Spleen (tissue), 11 donors: ENCODE measurements around the gene CHST1. TPM values are rescaled to one million over a fixed set of nuclear protein-coding genes. Genes with fewer than 3 reads are reported as not detected.

Experiments used
- DNase-seq: peaks from one replicate; pipeline ENCODE4 v3.0.0-alpha.2; 2020
- H3K27ac ChIP-seq, 8 donors: fragments of 200-600 bp; sonication (generic) in 7 of 8; 1 replicate in 4 of 8; 2 replicates in 4 of 8; pipeline versions ENCODE4 v1.5.0 to v1.8.0; 2016 to 2021; ENCODE audit warnings: inconsistent platforms in 4 of 8, mild to moderate bottlenecking in 4 of 8, moderate library complexity in 1 of 8
- H3K27me3 ChIP-seq, 7 donors: fragments of 200-600 bp; sonication (generic) in 6 of 7; replicated peaks in 1 of 7; 1 replicate in 4 of 7; 2 replicates in 3 of 7; pipeline versions ENCODE4 v1.5.0 to v1.8.0; 2016 to 2021; ENCODE audit warnings: inconsistent platforms in 3 of 7, mild to moderate bottlenecking in 1 of 7
- H3K36me3 ChIP-seq, 6 donors: fragments of 200-600 bp; sonication (generic) in 5 of 6; 1 replicate in 4 of 6; 2 replicates in 2 of 6; pipeline versions ENCODE4 v1.5.0 to v1.8.0; 2016 to 2021; ENCODE audit warnings: inconsistent platforms in 2 of 6
- H3K4me1 ChIP-seq, 6 donors: fragments of 200-600 bp; sonication (generic) in 5 of 6; 1 replicate in 3 of 6; 2 replicates in 3 of 6; pipeline versions ENCODE4 v1.5.0 to v1.8.0; 2016 to 2021; ENCODE audit warnings: inconsistent platforms in 3 of 6
- H3K4me3 ChIP-seq, 8 donors: fragments of 200-600 bp; sonication (generic) in 7 of 8; 1 replicate in 4 of 8; 2 replicates in 4 of 8; pipeline versions ENCODE4 v1.5.0 to v1.8.0; 2016 to 2021; ENCODE audit warnings: inconsistent platforms in 4 of 8, mild to moderate bottlenecking in 4 of 8, moderate library complexity in 2 of 8
- H3K9me3 ChIP-seq, 8 donors: fragments of 200-600 bp; sonication (generic) in 7 of 8; 1 replicate in 4 of 8; 2 replicates in 4 of 8; pipeline versions ENCODE4 v1.5.0 to v1.8.0; 2016 to 2021; ENCODE audit warnings: inconsistent platforms in 4 of 8
- CTCF ChIP-seq, 11 experiments: fragments of 200-600 bp in 7 of 11; fragments of 450-650 bp in 4 of 11; sonication (generic) in 4 of 11; IDR thresholded peaks in 8 of 11; conservative IDR thresholded peaks in 3 of 11; 1 replicate in 7 of 11; 2 replicates in 4 of 11; pipeline versions ENCODE4 v1.4.0 to v1.8.0; 2016 to 2021; ENCODE audit warnings: antibody characterized with exemption in 11 of 11, inconsistent platforms in 4 of 11, mild to moderate bottlenecking in 1 of 11
- POLR2A ChIP-seq, 3 donors: fragments of 450-650 bp; IDR thresholded peaks; one replicate each; pipeline ENCODE4 v1.5.1; 2017; ENCODE audit warnings: antibody characterized with exemption in 3 of 3, mild to moderate bottlenecking in 1 of 3
- POLR2AphosphoS5 ChIP-seq, 3 donors: sonication (generic); formaldehyde crosslinking; IDR thresholded peaks; one replicate each; pipeline ENCODE4 v1.5.1; 2017; ENCODE audit warnings: antibody characterized with exemption in 3 of 3
- WGBS, 5 donors: extraction: QIAGEN DNeasy Blood & Tissue Kit in 3 of 5; methylation state at CpG; one replicate each; pipeline versions ENCODE4 v1.1.5 to v1.1.7; 2013 to 2018; 5-methylcytosine and 5-hydroxymethylcytosine counted together
- intact Hi-C: fragments of 100-400 bp; cut with DNase I; formaldehyde crosslinking; loops from one replicate; pipeline ENCODE4 v1.15.0; 2023; ENCODE audit warnings: low total_unique reads
- polyA plus RNA-seq, 3 donors: library from polyadenylated mRNA; stranded (reverse); fragments of 200-250 nt; gene quantifications; one replicate each; pipeline ENCODE4 v1.2.1, GENCODE V29; 2013
- total RNA-seq, 7 donors: library from RNA; depleted of rRNA in 3 of 7; stranded (reverse); fragments of >200 nt in 3 of 7; fragmentation: NEBNext Ultra II Directional in 4 of 7; extraction: Animal tissue kit (Norgen Biotek cat#: 25700) in 4 of 7; gene quantifications; one replicate each; pipeline versions ENCODE4 v1.1.0 to v1.2.1, GENCODE V29; 2016 to 2021
- donor health status: healthy with polysubstance abuse.
- donor health status: DM: no; HTN: no; CAD: no; lungs with moderate emphysema.
- donor health status: DM: no; HTN: no; CAD: no.
- donor health status: Bipolar disorder and iron deficiency.
- donor health status: healthy.
- donor health status: DM: no; HTN: no; CAD: no.
- donor health status: DM: yes; HTN: yes; CAD: no.

CHST1 gene
- total and polyA plus RNA-seq, 10 donors: 1.1 to 18.9 (median 6.2) TPM

- intact Hi-C loops: no loop called here
- no peak for DNase-seq
- TF ChIP-seq POLR2AphosphoS5 (IDR thresholded peaks at IDR 0.05) (no peak), POLR2A (IDR thresholded peaks at IDR 0.05) (no peak), CTCF (IDR thresholded peaks at IDR 0.05 in 8 of 11, conservative IDR thresholded peaks at IDR 0.05 in 3 of 11) (no peak)
- Histone ChIP-seq H3K4me1 (no peaks in the 10 kb centered on the region), H3K9me3 (no peaks in the 10 kb centered on the region), H3K4me3 (no peak overlapping the region), H3K27me3 (peaks cover 0 to 71% (median 4%) of the 10 kb centered on the region in 7 donors), H3K36me3 (no peaks in the 10 kb centered on the region), H3K27ac (no peak overlapping the region)
- 67 to 75% (median 74%) methylated on average over 6 of the region's 6 CpGs for WGBS, 5 donors
These were observed 43.7 kb upstream of the CHST1 start for GRCh38 chr11:45708887-45709663.

GRCh38 chr11:45704635-45705034, 39.2 kb upstream of the CHST1 start:
- WGBS, 5 donors: 38 to 51% (median 50%) methylated on average over 2 of the region's 2 CpGs
- no peaks in the 10 kb centered on the region for H3K4me1 ChIP-seq
- no peaks in the 10 kb centered on the region for H3K9me3 ChIP-seq
- no peaks in the 10 kb centered on the region for H3K36me3 ChIP-seq
- peaks cover 0 to 77% (median 0%) of the 10 kb centered on the region in 7 donors for H3K27me3 ChIP-seq
- no peak overlapping the region for H3K27ac ChIP-seq
- TF ChIP-seq POLR2A (IDR thresholded peaks at IDR 0.05) (no peak), POLR2AphosphoS5 (IDR thresholded peaks at IDR 0.05) (no peak), CTCF (IDR thresholded peaks at IDR 0.05 in 8 of 11, conservative IDR thresholded peaks at IDR 0.05 in 3 of 11) (no peak)
- no peak overlapping the region for H3K4me3 ChIP-seq
- intact Hi-C loops: no loop called here
- DNase-seq: no peak

- 61 to 76% (median 70%) methylated on average over 4 of the region's 4 CpGs for WGBS, 5 donors
- no peak overlapping the region for H3K4me3 ChIP-seq
- H3K36me3 ChIP-seq: no peaks in the 10 kb centered on the region
These were observed 38.7 kb upstream of the CHST1 start for GRCh38 chr11:45704133-45704532.

More at GRCh38 chr11:45704133-45704532, 38.7 kb upstream of the CHST1 start:
- peaks cover 0 to 74% (median 0%) of the 10 kb centered on the region in 7 donors for H3K27me3 ChIP-seq
- TF ChIP-seq POLR2AphosphoS5 (IDR thresholded peaks at IDR 0.05): no peak
- no peak for TF ChIP-seq POLR2A (IDR thresholded peaks at IDR 0.05)
- TF ChIP-seq CTCF (IDR thresholded peaks at IDR 0.05 in 8 of 11, conservative IDR thresholded peaks at IDR 0.05 in 3 of 11): no peak
- H3K27ac ChIP-seq: no peak overlapping the region
- intact Hi-C loops: no loop called here
- H3K4me1 ChIP-seq: no peaks in the 10 kb centered on the region
- no peaks in the 10 kb centered on the region for H3K9me3 ChIP-seq
- DNase-seq: no peak
